22Rv1 (cell line): Measurements from ENCODE around the gene EML6.

Experiments used
- H3K27ac ChIP-seq: fragments of 450-650 bp; 2 replicates; pipeline ENCODE4 v1.5.1; 2017
- CTCF ChIP-seq: fragments of 450-650 bp; IDR thresholded peaks from 2 replicates; pipeline ENCODE4 v1.5.1; 2017; ENCODE audit warnings: mild to moderate bottlenecking
- ZFX ChIP-seq: fragments of 450-650 bp; IDR thresholded peaks from 2 replicates; pipeline ENCODE4 v1.6.1; 2017; ENCODE audit warnings: antibody characterized with exemption, borderline replicate concordance

Gene EML6

GRCh38 chr2:54903736-54904554 lies 180.5 kb downstream of the EML6 start:
- no peak overlapping the region for H3K27ac ChIP-seq
- no peak for TF ChIP-seq ZFX
- no peak for TF ChIP-seq CTCF

- H3K27ac ChIP-seq = no peak overlapping the region
- TF ChIP-seq CTCF (no peak), ZFX (no peak)
These were observed 181.4 kb downstream of the EML6 start for GRCh38 chr2:54904836-54905235.

- TF ChIP-seq ZFX (no peak), CTCF (no peak)
- H3K27ac ChIP-seq = no peak overlapping the region
These were observed 183.3 kb downstream of the EML6 start for GRCh38 chr2:54906716-54907115.

GRCh38 chr2:54907663-54908062 lies 184.2 kb downstream of the EML6 start:
- H3K27ac ChIP-seq = no peak overlapping the region
- TF ChIP-seq ZFX (no peak), CTCF (no peak)

GRCh38 chr2:54908591-54908990 lies 185.1 kb downstream of the EML6 start:
- H3K27ac ChIP-seq = no peak overlapping the region
- TF ChIP-seq CTCF = no peak
- TF ChIP-seq ZFX = no peak

- TF ChIP-seq CTCF = no peak
- no peak for TF ChIP-seq ZFX
- H3K27ac ChIP-seq = no peak overlapping the region
These were observed 185.5 kb downstream of the EML6 start for GRCh38 chr2:54909001-54909400.

- H3K27ac ChIP-seq = no peak overlapping the region
- TF ChIP-seq ZFX (no peak), CTCF (no peak)
These were observed 188.8 kb downstream of the EML6 start for GRCh38 chr2:54912305-54912704.
